ENCODE data around the gene NAAA. TPM values are rescaled to one million over a fixed set of nuclear protein-coding genes. Genes with fewer than 3 reads are reported as not detected.

Gene NAAA
- total RNA-seq, 1 experiment from 2014 or later = 2.7 TPM

GRCh38 chr4:75878246-75878756 lies 62.5 kb downstream of the NAAA start:
- no peaks in the 10 kb centered on the region for H3K9me3 ChIP-seq (ENCODE audit: control insufficient read depth, low read depth, low read length)
- no peaks in the 10 kb centered on the region for H4K20me1 ChIP-seq (ENCODE audit: control insufficient read depth, insufficient read depth, insufficient read length)
- H3K27me3 ChIP-seq (ENCODE audit: insufficient read depth, low read length) = no peaks in the 10 kb centered on the region
- H3K23ac ChIP-seq (ENCODE audit: insufficient read length, low read depth, low read length) = no peak overlapping the region
- H3K79me2 ChIP-seq (ENCODE audit: insufficient read depth, low read length) = no peaks in the 10 kb centered on the region
- peaks cover 5 to 8% of the 10 kb centered on the region in 2 experiments for H3K4me1 Mint-ChIP-seq
- no peak overlapping the region for H3K27ac ChIP-seq (ENCODE audit: insufficient read length, low read depth, low read length)
- H4K8ac ChIP-seq (replicated peaks; ENCODE audit: insufficient read length, low read depth, low read length) = no peak overlapping the region
- no peak overlapping the region for H3K4ac ChIP-seq (ENCODE audit: low read depth, low read length)
- H2AK5ac ChIP-seq (ENCODE audit: insufficient read length, low read length) = no peak overlapping the region
- no peak overlapping the region for H2AFZ ChIP-seq (ENCODE audit: low read length)
- H2BK12ac ChIP-seq (ENCODE audit: insufficient read length, low read depth, low read length) = no peak overlapping the region
- H3K9me3 Mint-ChIP-seq = no peaks in the 10 kb centered on the region
- no peaks in the 10 kb centered on the region for H3K23me2 ChIP-seq (ENCODE audit: insufficient read length, low read depth, low read length, poor library complexity, severe bottlenecking)
- no peak for DNase-seq
- H3K56ac ChIP-seq (ENCODE audit: insufficient read length, low read depth, low read length) = no peak overlapping the region
- H3K4me1 ChIP-seq (ENCODE audit: insufficient read depth, low read length) = no peaks in the 10 kb centered on the region
- no CpG with 5 or more reads among the region's 6 CpGs for WGBS (ENCODE audit: extremely low coverage, insufficient read length, low lambda C conversion rate)
- no peak overlapping the region for H2BK5ac ChIP-seq (ENCODE audit: insufficient read length, low read length)
- H3K9ac ChIP-seq (ENCODE audit: extremely low read depth, insufficient read length, low read length) = no peak overlapping the region
- no peak overlapping the region for H3K4me2 ChIP-seq (ENCODE audit: insufficient read depth, insufficient read length, low read length)
- H2BK120ac ChIP-seq (ENCODE audit: low read depth, low read length, poor library complexity, severe bottlenecking) = no peak overlapping the region
- no peak overlapping the region for H2BK15ac ChIP-seq (ENCODE audit: low read depth, low read length)
- no peak overlapping the region for H3K14ac ChIP-seq (ENCODE audit: insufficient read depth, low read length)
- no peak for TF ChIP-seq CTCF (conservative IDR thresholded peaks at IDR 0.05)
- no peak overlapping the region for H3K4me3 Mint-ChIP-seq
- no peak overlapping the region for H4K91ac ChIP-seq (ENCODE audit: insufficient read length, low read depth, low read length)
- no peak overlapping the region for H2BK20ac ChIP-seq (ENCODE audit: low read depth, low read length, poor library complexity, severe bottlenecking)
- H3K79me1 ChIP-seq (ENCODE audit: insufficient read depth, low read depth, low read length, poor library complexity, severe bottlenecking) = no peaks in the 10 kb centered on the region
- H4K5ac ChIP-seq (ENCODE audit: insufficient read length, low read depth, low read length) = no peak overlapping the region
- H3K27ac Mint-ChIP-seq = no peak overlapping the region; a peak in 2 of 7 replicates
- H3K36me3 Mint-ChIP-seq (ENCODE audit: insufficient read depth in 1 of 3, low read depth in 3 of 3) = no peaks in the 10 kb centered on the region
- H3K18ac ChIP-seq (ENCODE audit: insufficient read length, low read depth, low read length) = no peak overlapping the region
- H3T11ph ChIP-seq (ENCODE audit: low read length) = no peak overlapping the region
- no peaks in the 10 kb centered on the region for H3K27me3 Mint-ChIP-seq (ENCODE audit: low read depth)
